ENCODE results near the gene OLA1. TPM values are rescaled to one million over a fixed set of nuclear protein-coding genes. Genes with fewer than 3 reads are reported as not detected.
A peak's percentile ranks its signal among the peaks of the same experiment; 100 is the strongest.
"Not testable (repeated sequence)": the region's sequence is repeated elsewhere in the genome, so short reads cannot be mapped to it uniquely, and the experiment has no call there.

The OLA1 gene
- polyA plus RNA-seq, 1 of the 3 experiments (the other 2 are of a cell fraction): 46.9 TPM

GRCh38 chr2:174247474-174248186, 702 bp downstream of the OLA1 start (continued):
- TF ChIP-seq GABPA (IDR thresholded peaks at IDR 0.05; ENCODE audit: low read depth): no peak
- no peak for TF ChIP-seq MXI1 (IDR thresholded peaks at IDR 0.05; ENCODE audit: low read depth, low read length)
- no peak for TF ChIP-seq TEAD4 (IDR thresholded peaks at IDR 0.05; ENCODE audit: borderline replicate concordance, insufficient read depth)
- no peak for TF ChIP-seq IRF3 (IDR thresholded peaks at IDR 0.05; ENCODE audit: low read depth, low read length)
- no peak for TF ChIP-seq RFX5 (IDR thresholded peaks at IDR 0.05; ENCODE audit: low read length)
- TF ChIP-seq RAD21 (IDR thresholded peaks at IDR 0.05; ENCODE audit: low read length): no peak

DNA sequence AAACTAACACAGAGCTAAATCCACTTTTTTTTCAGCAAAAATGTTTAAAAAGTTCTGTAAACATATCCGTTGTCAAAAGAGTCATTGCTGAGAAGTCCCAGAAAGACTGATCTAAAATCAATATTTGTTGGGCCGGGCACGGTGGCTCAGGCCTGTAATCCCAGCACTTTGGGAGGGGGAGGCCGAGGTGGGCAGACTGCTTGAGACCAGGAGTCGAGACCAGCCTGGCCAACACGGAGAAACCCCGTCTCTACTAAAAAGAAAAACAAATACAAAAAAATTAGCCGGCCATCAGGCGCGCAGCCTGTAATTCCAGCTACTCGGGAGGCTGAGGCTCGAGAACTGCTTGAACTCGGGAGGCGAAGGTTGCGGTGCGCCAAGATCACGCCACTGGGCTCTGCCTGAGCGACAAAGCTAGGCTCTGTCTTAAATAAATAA, 1.4 kb downstream of the OLA1 start:
- H4K20me1 ChIP-seq (ENCODE audit: insufficient read depth): 0 out of 2 replicates have a peak, but pooled peaks cover 2% of the 10 kb centered on the region
- H3K9me2 ChIP-seq: no peaks in the 10 kb centered on the region
- peaks cover 0 to 8% of the 10 kb centered on the region in 2 experiments; a peak in 1 of 4 replicates for H3K4me1 ChIP-seq (ENCODE audit: control insufficient read depth in 1 of 2, insufficient read depth in 2 of 2, low read depth in 1 of 2, low read length in 1 of 2)
- H2AFZ ChIP-seq (ENCODE audit: low read depth): no peak overlapping the region
- peak overlapping the region; percentile 86 for H3K4me2 ChIP-seq
- no peaks in the 10 kb centered on the region for H3K27me3 ChIP-seq (ENCODE audit: insufficient read depth)
- no peaks in the 10 kb centered on the region for H3K9me3 ChIP-seq
- peaks cover 19 to 24% of the 10 kb centered on the region in 2 experiments for H3K36me3 ChIP-seq (replicated peaks in 1 of 2; ENCODE audit: control insufficient read depth in 1 of 2, insufficient read depth in 2 of 2, low read length in 1 of 2)
- DNase-seq: no peak
- no peak for TF ChIP-seq REST (IDR thresholded peaks at IDR 0.05; ENCODE audit: low read depth, low read length)
- no peak for TF ChIP-seq CTCF (IDR thresholded peaks at IDR 0.05)
- no peak for TF ChIP-seq MAX (IDR thresholded peaks at IDR 0.05; ENCODE audit: low read depth)
- no peak for TF ChIP-seq RAD21 (IDR thresholded peaks at IDR 0.05; ENCODE audit: low read length)
- no peak for TF ChIP-seq FOXJ3 (CRISPR knock-in tag; IDR thresholded peaks at IDR 0.05)
- no peak for TF ChIP-seq IRF3 (IDR thresholded peaks at IDR 0.05; ENCODE audit: low read depth, low read length)
- no peak for TF ChIP-seq RCOR1 (IDR thresholded peaks at IDR 0.05; ENCODE audit: low read length)
- peaks cover 62% of the 10 kb centered on the region for H3K79me2 ChIP-seq (ENCODE audit: insufficient read depth)
- CTCF ChIA-PET: interaction anchor here (1.6 kb wide), 1 partner anchor 12 kb away, joined by 3 read pairs; no protein-coding TSS in a partner anchor
- POLR2A ChIA-PET: no interaction called here
- H3K27ac ChIP-seq (ENCODE audit: low read depth in 2 of 2, low read length in 1 of 2): no peak overlapping the region
- H3F3A ChIP-seq (replicated peaks; ENCODE audit: insufficient read depth): no peaks in the 10 kb centered on the region
- peak overlapping the region; percentile 38; the same call in 1 of the 2 replicates for H3K9ac ChIP-seq
- H3K4me3 ChIP-seq (ENCODE audit: low read depth in 2 of 2, low read length in 1 of 2): peak overlapping the region; percentile 81 to 82; a peak in 3 of 4 replicates
- WGBS (ENCODE audit: low lambda C conversion rate): 77% methylated on average over 18 of the region's 18 CpGs

- H2AFZ ChIP-seq (ENCODE audit: low read depth); H3K4me2 ChIP-seq; POLR2A ChIA-PET; H4K20me1 ChIP-seq (ENCODE audit: insufficient read depth); H3K9me2 ChIP-seq; H3F3A ChIP-seq (replicated peaks; ENCODE audit: insufficient read depth); H3K27ac ChIP-seq (ENCODE audit: low read depth in 2 of 2, low read length in 1 of 2); H3K27me3 ChIP-seq (ENCODE audit: insufficient read depth); H3K4me3 ChIP-seq (ENCODE audit: low read depth in 2 of 2, low read length in 1 of 2); H3K4me1 ChIP-seq (ENCODE audit: control insufficient read depth in 1 of 2, insufficient read depth in 2 of 2, low read depth in 1 of 2, low read length in 1 of 2); DNase-seq; H3K9me3 ChIP-seq; H3K9ac ChIP-seq: not testable (repeated sequence)
- CTCF ChIA-PET: interaction anchor here (0.9 to 1.6 kb wide), 2 partner anchors 37 to 98 kb away, joined by 3 read pairs; no protein-coding TSS in a partner anchor
- Histone ChIP-seq H3K36me3 (replicated peaks in 1 of 2; ENCODE audit: control insufficient read depth in 1 of 2, insufficient read depth in 2 of 2, low read length in 1 of 2) (peaks cover 19 to 24% of the 10 kb centered on the region in 2 experiments), H3K79me2 (ENCODE audit: insufficient read depth) (peaks cover 75% of the 10 kb centered on the region)
- 99% methylated on average over 5 of the region's 6 CpGs for WGBS (ENCODE audit: low lambda C conversion rate)
Observed at GRCh38 chr2:174245628-174246027, 2.7 kb downstream of the OLA1 start.
